ENCODE results near the gene HEATR3.

DNA sequence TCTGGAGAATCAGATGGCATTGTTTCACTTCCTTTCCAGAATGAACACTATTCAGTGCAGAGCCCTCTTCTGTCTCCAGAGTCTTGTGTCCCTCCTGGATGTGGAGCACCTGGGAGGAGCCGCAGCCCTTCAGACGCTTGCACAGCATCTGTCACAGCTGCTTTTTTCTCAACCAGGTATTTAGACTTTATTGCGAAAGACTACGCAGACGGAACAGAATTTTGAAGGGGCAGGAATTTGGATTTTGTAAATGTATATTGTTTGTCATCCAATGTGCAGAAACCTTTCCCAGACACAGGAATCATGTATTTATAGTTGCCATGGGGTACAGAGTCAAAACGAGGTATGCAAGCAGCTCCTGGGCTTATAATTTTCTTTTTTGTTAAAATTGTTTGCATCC is 20.4 kb downstream of the HEATR3 start:
- no peak for TF ChIP-seq KAT2B (IDR thresholded peaks at IDR 0.05; ENCODE audit: borderline replicate concordance, low read depth, low read length)
- TF ChIP-seq KDM5B (CRISPR knock-in tag; IDR thresholded peaks at IDR 0.05; ENCODE audit: borderline replicate concordance): no peak
- TF ChIP-seq ZKSCAN1 (IDR thresholded peaks at IDR 0.05; ENCODE audit: low read length): no peak
- TF ChIP-seq NFYB (CRISPR knock-in tag; IDR thresholded peaks at IDR 0.05): no peak
- no peak for TF ChIP-seq FOXK2 (IDR thresholded peaks at IDR 0.05)
- no peak for TF ChIP-seq SOX13 (IDR thresholded peaks at IDR 0.05)
- no peak for TF ChIP-seq SOX13 (CRISPR knock-in tag; conservative IDR thresholded peaks at IDR 0.05 in 1 of 2, IDR thresholded peaks at IDR 0.05 in 1 of 2)
- no peak for TF ChIP-seq SKI (IDR thresholded peaks at IDR 0.05; ENCODE audit: partially characterized antibody)
- no peak for TF ChIP-seq KLF9 (CRISPR knock-in tag; IDR thresholded peaks at IDR 0.05; ENCODE audit: low read depth)
- no peak for TF ChIP-seq ESRRA (CRISPR knock-in tag; IDR thresholded peaks at IDR 0.05; ENCODE audit: low read depth)

All from HepG2 (cell line).